WTC11 (cell line): Measurements from ENCODE around the gene MLLT1.

Source experiments
- HMGA2 ChIP-seq: fragments of 250-450 bp; sonication (Bioruptor Pico); IDR thresholded peaks from 2 replicates; pipeline ENCODE4 v1.4.0; 2021; ENCODE audit warnings: mild to moderate bottlenecking, moderate library complexity
- SMAD4 ChIP-seq: sonication (generic); formaldehyde crosslinking; IDR thresholded peaks from 2 replicates; pipeline ENCODE4 v1.8.0; 2022; ENCODE audit warnings: mild to moderate bottlenecking, missing genetic modification reagents
- ZNF121 ChIP-seq: sonication (generic); formaldehyde crosslinking; IDR thresholded peaks from 2 replicates; pipeline ENCODE4 v1.8.0; 2023; ENCODE audit warnings: missing genetic modification reagents
- TF ChIP-seq, protein P1 (sequence below): sonication (generic); formaldehyde crosslinking; conservative IDR thresholded peaks from 2 replicates; pipeline ENCODE4 v1.8.1; 2023; ENCODE audit warnings: mild to moderate bottlenecking, low read depth, missing genetic modification reagents, moderate library complexity
- TF ChIP-seq, protein P2 (sequence below): fragments of 200-600 bp; IDR thresholded peaks from 2 replicates; pipeline ENCODE4 v1.8.0; 2022; ENCODE audit warnings: antibody characterized with exemption
- TF ChIP-seq, protein P3 (sequence below): fragments of 250-450 bp; sonication (Bioruptor Pico); conservative IDR thresholded peaks from 2 replicates; pipeline ENCODE4 v1.9.0; 2021; ENCODE audit warnings: mild to moderate bottlenecking

DNA sequence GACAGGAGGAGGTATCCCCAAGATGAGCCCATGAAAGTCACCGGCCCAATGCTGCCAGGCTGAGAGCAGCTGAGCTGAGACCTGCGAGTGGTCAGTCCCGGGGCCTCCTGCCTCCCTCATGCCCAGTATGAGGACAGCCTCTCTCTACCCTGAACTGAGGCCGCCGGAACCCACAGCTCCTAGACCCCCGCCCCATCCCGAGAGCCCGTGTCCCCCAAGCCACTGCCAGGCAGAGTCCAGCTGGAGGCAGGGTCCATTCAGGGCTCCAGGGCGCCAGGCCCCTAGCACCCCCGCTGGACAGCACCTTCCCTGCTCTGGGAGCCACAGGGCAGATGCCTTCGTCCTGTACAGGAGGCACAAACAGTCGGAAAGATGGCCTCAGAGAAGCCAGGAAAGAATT lies 38.7 kb downstream of the MLLT1 start:
- no peak for TF ChIP-seq SMAD4 (CRISPR knock-in tag)
- TF ChIP-seq, protein P1, sequence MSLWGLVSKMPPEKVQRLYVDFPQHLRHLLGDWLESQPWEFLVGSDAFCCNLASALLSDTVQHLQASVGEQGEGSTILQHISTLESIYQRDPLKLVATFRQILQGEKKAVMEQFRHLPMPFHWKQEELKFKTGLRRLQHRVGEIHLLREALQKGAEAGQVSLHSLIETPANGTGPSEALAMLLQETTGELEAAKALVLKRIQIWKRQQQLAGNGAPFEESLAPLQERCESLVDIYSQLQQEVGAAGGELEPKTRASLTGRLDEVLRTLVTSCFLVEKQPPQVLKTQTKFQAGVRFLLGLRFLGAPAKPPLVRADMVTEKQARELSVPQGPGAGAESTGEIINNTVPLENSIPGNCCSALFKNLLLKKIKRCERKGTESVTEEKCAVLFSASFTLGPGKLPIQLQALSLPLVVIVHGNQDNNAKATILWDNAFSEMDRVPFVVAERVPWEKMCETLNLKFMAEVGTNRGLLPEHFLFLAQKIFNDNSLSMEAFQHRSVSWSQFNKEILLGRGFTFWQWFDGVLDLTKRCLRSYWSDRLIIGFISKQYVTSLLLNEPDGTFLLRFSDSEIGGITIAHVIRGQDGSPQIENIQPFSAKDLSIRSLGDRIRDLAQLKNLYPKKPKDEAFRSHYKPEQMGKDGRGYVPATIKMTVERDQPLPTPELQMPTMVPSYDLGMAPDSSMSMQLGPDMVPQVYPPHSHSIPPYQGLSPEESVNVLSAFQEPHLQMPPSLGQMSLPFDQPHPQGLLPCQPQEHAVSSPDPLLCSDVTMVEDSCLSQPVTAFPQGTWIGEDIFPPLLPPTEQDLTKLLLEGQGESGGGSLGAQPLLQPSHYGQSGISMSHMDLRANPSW (CRISPR knock-in tag), result no peak
- TF ChIP-seq, protein P2, sequence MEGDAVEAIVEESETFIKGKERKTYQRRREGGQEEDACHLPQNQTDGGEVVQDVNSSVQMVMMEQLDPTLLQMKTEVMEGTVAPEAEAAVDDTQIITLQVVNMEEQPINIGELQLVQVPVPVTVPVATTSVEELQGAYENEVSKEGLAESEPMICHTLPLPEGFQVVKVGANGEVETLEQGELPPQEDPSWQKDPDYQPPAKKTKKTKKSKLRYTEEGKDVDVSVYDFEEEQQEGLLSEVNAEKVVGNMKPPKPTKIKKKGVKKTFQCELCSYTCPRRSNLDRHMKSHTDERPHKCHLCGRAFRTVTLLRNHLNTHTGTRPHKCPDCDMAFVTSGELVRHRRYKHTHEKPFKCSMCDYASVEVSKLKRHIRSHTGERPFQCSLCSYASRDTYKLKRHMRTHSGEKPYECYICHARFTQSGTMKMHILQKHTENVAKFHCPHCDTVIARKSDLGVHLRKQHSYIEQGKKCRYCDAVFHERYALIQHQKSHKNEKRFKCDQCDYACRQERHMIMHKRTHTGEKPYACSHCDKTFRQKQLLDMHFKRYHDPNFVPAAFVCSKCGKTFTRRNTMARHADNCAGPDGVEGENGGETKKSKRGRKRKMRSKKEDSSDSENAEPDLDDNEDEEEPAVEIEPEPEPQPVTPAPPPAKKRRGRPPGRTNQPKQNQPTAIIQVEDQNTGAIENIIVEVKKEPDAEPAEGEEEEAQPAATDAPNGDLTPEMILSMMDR, result no peak
- no peak for TF ChIP-seq HMGA2 (CRISPR knock-in tag)
- TF ChIP-seq ZNF121, result no peak
- TF ChIP-seq, protein P3, sequence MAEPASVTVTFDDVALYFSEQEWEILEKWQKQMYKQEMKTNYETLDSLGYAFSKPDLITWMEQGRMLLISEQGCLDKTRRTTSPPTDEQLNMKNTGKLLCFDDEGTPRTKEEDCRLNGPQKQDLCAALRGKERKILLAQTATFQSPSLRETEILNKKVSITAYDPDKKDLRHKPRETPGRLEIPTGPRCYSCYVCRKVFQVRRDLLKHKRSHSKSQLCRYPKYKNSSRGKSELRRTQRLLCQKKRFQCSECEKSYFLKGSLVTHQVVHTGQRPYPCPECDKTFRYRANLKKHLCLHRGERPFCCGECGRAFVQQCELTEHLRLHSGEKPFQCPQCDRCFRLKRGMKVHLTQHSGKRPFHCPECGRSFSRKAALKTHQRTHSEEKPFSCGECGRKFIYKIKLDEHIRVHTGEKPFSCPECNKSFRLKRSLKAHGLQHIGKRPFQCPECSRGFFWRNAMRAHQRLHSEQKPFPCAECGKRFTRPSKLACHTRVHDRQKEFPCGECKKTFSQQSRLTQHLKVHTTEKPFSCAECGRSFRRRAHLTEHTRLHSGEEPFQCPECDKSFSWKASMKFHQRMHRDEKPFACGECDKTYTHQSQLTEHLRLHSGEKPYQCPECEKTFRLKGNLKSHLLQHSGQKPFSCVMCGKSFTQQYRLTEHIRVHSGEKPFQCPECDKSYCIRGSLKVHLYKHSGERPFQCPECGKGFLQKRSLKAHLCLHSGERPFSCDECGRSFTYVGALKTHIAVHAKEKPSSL, result no peak
